K562 (cell line): ENCODE measurements around the gene FRMD4B. TPM values are rescaled to one million over a fixed set of nuclear protein-coding genes. Genes with fewer than 3 reads are reported as not detected.

Source experiments
- ATAC-seq: fragments of 200-7000 bp; cut with Tn5 transposase; 3 replicates; pipeline ENCODE4 v1.9.1; 2020; ENCODE audit warnings: moderate library complexity
- BruUV-seq: library from RNA; stranded (reverse); fragments of 400-500 nt; replicated peaks from 2 replicates; lab custom pipeline; 2021; lab: Mats Ljungman, UMichigan
- CTCF ChIA-PET: fragments of 300-600 bp; formaldehyde crosslinking; extraction: SDS; loops from one replicate; lab custom pipeline; 2021; ENCODE audit warnings: low intra/inter-chr PET ratio; lab: Yijun Ruan, JAX
- POLR2A ChIA-PET: fragments of 300-600, 350-650 bp; sonication (Branson Sonifier 250); formaldehyde crosslinking; extraction: SDS; loops from one replicate; lab custom pipeline; 2021; ENCODE audit warnings: antibody characterized with exemption, inconsistent platforms; lab: Yijun Ruan, JAX
- DNase-seq, 4 experiments: peaks; one replicate each; pipeline versions ENCODE4 v3.0.0 to v3.0.0-alpha.2; 2011 to 2018; ENCODE audit warnings: low spot score in 3 of 4, mixed read lengths in 3 of 4; ENCODE audit errors: extremely low read depth in 1 of 4
- FAIRE-seq: peaks from 2 replicates; lab custom pipeline; 2011; peaks lifted over from hg19 to GRCh38; lab: Jason Lieb, UNC
- H2AFZ ChIP-seq: 2 replicates; pipeline ENCODE4 v1.6.0; 2011; ENCODE audit warnings: low read depth, low read length, control low read depth, inconsistent platforms
- H3K27ac ChIP-seq: fragments of 200-600 bp; 3 replicates; pipeline ENCODE4 v1.8.0; 2011; ENCODE audit warnings: low read depth, mild to moderate bottlenecking, control low read depth, inconsistent platforms, low read length, moderate library complexity, mixed read lengths; ENCODE audit errors: extremely low read depth
- H3K27me3 ChIP-seq, 2 experiments: fragments of 300-600 bp in 1 of 2; 2 replicates in 1 of 2; 3 replicates in 1 of 2; pipeline versions ENCODE4 v1.6.0 to v1.8.0; 2011; ENCODE audit warnings: inconsistent platforms in 2 of 2, low read length in 2 of 2, mild to moderate bottlenecking in 1 of 2, mixed read lengths in 1 of 2, moderate library complexity in 1 of 2; ENCODE audit not compliant: control insufficient read depth in 2 of 2, insufficient read depth in 2 of 2
- H3K36me3 ChIP-seq: fragments of 300-600 bp; 3 replicates; pipeline ENCODE4 v1.8.0; 2011; ENCODE audit warnings: mild to moderate bottlenecking, low read length, inconsistent platforms; ENCODE audit not compliant: control insufficient read depth, insufficient read depth
- H3K4me1 ChIP-seq, 2 experiments: fragments of 200-600 bp in 1 of 2; replicated peaks in 1 of 2; 2 replicates in 1 of 2; 3 replicates in 1 of 2; pipeline versions ENCODE4 v1.5.1 to v1.8.0; 2011; ENCODE audit warnings: inconsistent platforms in 2 of 2, low read length in 2 of 2, mild to moderate bottlenecking in 1 of 2, mixed read lengths in 1 of 2, moderate library complexity in 1 of 2; ENCODE audit not compliant: control insufficient read depth in 2 of 2, insufficient read depth in 2 of 2
- H3K4me2 ChIP-seq: 2 replicates; pipeline ENCODE4 v1.6.1; 2011; ENCODE audit warnings: low read length, control low read depth, inconsistent platforms, mixed read lengths; ENCODE audit not compliant: insufficient read depth
- H3K4me3 ChIP-seq: fragments of 200-600 bp; sonication (generic), shearing (Covaris generic); 2 replicates; pipeline ENCODE4 v1.5.1; 2016; ENCODE audit warnings: control low read depth, inconsistent platforms
- H3K79me2 ChIP-seq: fragments of 200-600 bp; 3 replicates; pipeline ENCODE4 v1.8.0; 2011; ENCODE audit warnings: low read length, inconsistent platforms; ENCODE audit not compliant: control insufficient read depth, insufficient read depth
- H3K9ac ChIP-seq, 2 experiments: 2 replicates each; pipeline versions ENCODE4 v1.6.0 to v1.6.1; 2011; ENCODE audit warnings: low read depth in 2 of 2, low read length in 2 of 2, control low read depth in 1 of 2, inconsistent platforms in 1 of 2, mild to moderate bottlenecking in 1 of 2, mixed read lengths in 1 of 2; ENCODE audit not compliant: insufficient read depth in 1 of 2
- H3K9me1 ChIP-seq: one replicate; pipeline ENCODE4 v1.6.0; 2011; ENCODE audit warnings: inconsistent platforms, mild to moderate bottlenecking, low read length, moderate library complexity; ENCODE audit not compliant: control insufficient read depth, insufficient read depth
- H3K9me3 ChIP-seq: replicated peaks from 2 replicates; pipeline ENCODE4 v1.5.1; 2011; ENCODE audit warnings: low read depth, low read length, inconsistent platforms; ENCODE audit not compliant: control insufficient read depth, insufficient read depth
- H4K20me1 ChIP-seq: replicated peaks from 2 replicates; pipeline ENCODE4 v1.6.1; 2011; ENCODE audit warnings: low read length, inconsistent platforms, mixed read lengths; ENCODE audit not compliant: control insufficient read depth, insufficient read depth
- BDP1 ChIP-seq: IDR thresholded peaks from 3 replicates; pipeline ENCODE4 v1.6.1; 2011; ENCODE audit not compliant: insufficient read length, insufficient read depth
- E2F3 ChIP-seq: fragments of 250-450 bp; sonication (Bioruptor Pico); IDR thresholded peaks from 2 replicates; pipeline ENCODE4 v1.4.0; 2020; ENCODE audit warnings: mild to moderate bottlenecking
- ESRRA ChIP-seq: fragments of 450-650 bp; IDR thresholded peaks from 2 replicates; pipeline ENCODE4 v1.6.1; 2014; ENCODE audit warnings: low read depth, mild to moderate bottlenecking, moderate library complexity, borderline replicate concordance
- ESRRB ChIP-seq: fragments of 250-450 bp; sonication (Bioruptor Pico); IDR thresholded peaks from 2 replicates; pipeline ENCODE4 v1.5.0; 2020; ENCODE audit warnings: mild to moderate bottlenecking, moderate library complexity, borderline replicate concordance
- EZH2 ChIP-seq: IDR thresholded peaks from 2 replicates; pipeline ENCODE4 v1.6.1; 2012; ENCODE audit warnings: low read depth, mild to moderate bottlenecking, inconsistent platforms, low read length, borderline replicate concordance
- FOXK2 ChIP-seq, 2 experiments: fragments of 450-650 bp; IDR thresholded peaks in 1 of 2; conservative IDR thresholded peaks in 1 of 2; 2 replicates each; pipeline ENCODE4 v1.6.1; 2016; ENCODE audit warnings: low read depth in 2 of 2, mild to moderate bottlenecking in 1 of 2
- LEF1 ChIP-seq: fragments of 450-650 bp; IDR thresholded peaks from 2 replicates; pipeline ENCODE4 v1.6.1; 2016; ENCODE audit warnings: mild to moderate bottlenecking
- OTX1 ChIP-seq: fragments of 450-650 bp; formaldehyde crosslinking; IDR thresholded peaks from 2 replicates; pipeline ENCODE4 v1.4.0; 2022; ENCODE audit warnings: mild to moderate bottlenecking
- PCBP1 ChIP-seq: fragments of 200-400 bp; formaldehyde crosslinking; IDR thresholded peaks from 2 replicates; pipeline ENCODE4 v1.6.1; 2018; ENCODE audit warnings: mild to moderate bottlenecking, low read depth, low read length; ENCODE audit not compliant: poor library complexity, severe bottlenecking
- PPARD ChIP-seq: fragments of 250-450 bp; sonication (Bioruptor Pico); IDR thresholded peaks from 2 replicates; pipeline ENCODE4 v1.8.0; 2022; ENCODE audit warnings: inconsistent platforms, mild to moderate bottlenecking, moderate library complexity
- PTRF ChIP-seq: fragments of 450-650 bp; IDR thresholded peaks from 2 replicates; pipeline ENCODE4 v1.6.1; 2016; ENCODE audit warnings: mild to moderate bottlenecking, missing genetic modification characterization, missing compliant biosample characterization
- SRSF1 ChIP-seq: fragments of 200-400 bp; formaldehyde crosslinking; IDR thresholded peaks from 2 replicates; pipeline ENCODE4 v1.6.1; 2017; ENCODE audit warnings: mild to moderate bottlenecking, low read depth, low read length, moderate library complexity
- TRIM28 ChIP-seq: fragments of 450-650 bp; IDR thresholded peaks from 2 replicates; pipeline ENCODE4 v1.6.1; 2017
- ZNF134 ChIP-seq: fragments of 250-450 bp; sonication (Bioruptor Pico); conservative IDR thresholded peaks from 2 replicates; pipeline ENCODE4 v1.4.0; 2020
- WGBS: fragments of 100-300 bp; shearing (Covaris generic); methylation state at CpG from one replicate; pipeline ENCODE4 v1.1.6; 2016; ENCODE audit warnings: low coverage, mixed read lengths; ENCODE audit not compliant: insufficient coverage; ENCODE audit errors: missing lambda C conversion rate; 5-methylcytosine and 5-hydroxymethylcytosine counted together
- in situ Hi-C: fragments of 300-500 bp; cut with MboI; formaldehyde crosslinking; loops from 4 replicates; pipeline ENCODE4 v1.15.0; 2018; ENCODE audit warnings: inconsistent platforms, mixed read lengths
- intact Hi-C: fragments of 100-400 bp; cut with micrococcal nuclease; formaldehyde crosslinking; loops from 2 replicates; pipeline ENCODE4 v1.14.2; 2022
- polyA plus RNA-seq, 8 experiments: library from polyadenylated mRNA; depleted of rRNA in 4 of 8; stranded (reverse) in 5 of 8; unstranded in 3 of 8; fragments of >200 nt; fragmentation: Nextera tagmentation in 2 of 8; fragmentation: Illumina TruSeq in 1 of 8; extraction: Ambion mirVana in 2 of 8; extraction: Trizol in 1 of 8; gene quantifications; 2 replicates each; pipeline versions ENCODE4 v1.2.1 to v1.2.3, GENCODE V29; 2011 to 2014; ENCODE audit warnings: inconsistent platforms in 1 of 8, missing spikeins in 1 of 8
- total RNA-seq, 7 experiments: library from RNA; depleted of rRNA in 6 of 7; stranded (reverse); fragments of >200 nt in 6 of 7; fragmentation: Illumina TruSeq in 2 of 7; extraction: Trizol in 2 of 7; gene quantifications; 2 replicates each; pipeline versions ENCODE4 v1.2.1 to v1.2.3, GENCODE V29; 2011 to 2021; ENCODE audit warnings: low replicate concordance in 1 of 7
- TF ChIP-seq, protein P1 (sequence below): fragments of 250-450 bp; sonication (Bioruptor Pico); IDR thresholded peaks from 2 replicates; pipeline ENCODE4 v1.8.0; 2022; ENCODE audit warnings: moderate library complexity, mild to moderate bottlenecking, inconsistent platforms
- TF ChIP-seq, protein P2 (sequence below): fragments of 150-350 bp; conservative IDR thresholded peaks from 2 replicates; pipeline ENCODE4 v1.6.1; 2014; ENCODE audit warnings: low read length

Gene FRMD4B
- total and polyA plus RNA-seq, 9 of the 15 experiments (the other 6 are each of a cell fraction or from before 2014, with no cell fraction given): 0.03 to 0.09 (median 0.04) TPM; not detected in 3

DNA sequence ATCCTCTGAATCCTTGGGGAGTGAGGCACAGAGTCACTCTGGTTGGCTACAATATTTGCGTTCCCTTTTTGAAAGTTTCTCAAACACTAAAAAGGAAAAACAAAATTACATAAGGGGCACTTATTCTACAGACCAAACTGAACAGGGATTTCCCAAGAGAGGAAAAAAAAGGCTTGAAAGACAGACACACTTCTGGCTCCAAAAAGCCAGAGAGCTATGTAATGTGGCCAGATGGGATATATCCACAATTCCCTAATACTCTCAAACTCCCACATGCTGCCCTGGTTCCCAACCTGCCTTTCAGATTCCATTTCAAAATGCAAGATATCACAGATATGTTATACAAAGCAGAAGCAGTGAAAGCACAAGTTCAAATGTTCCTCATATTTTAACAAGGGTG is 1.6 kb downstream of the FRMD4B start:
- WGBS: 0% methylated on average over 1 of the region's 1 CpG
- no peak for FAIRE-seq
- no peak overlapping the region for H2AFZ ChIP-seq
- no peak overlapping the region for H3K4me2 ChIP-seq
- H3K9me1 ChIP-seq: no peaks in the 10 kb centered on the region
- no peak overlapping the region for H3K4me3 ChIP-seq
- peaks cover 0 to 8% of the 10 kb centered on the region in 2 experiments; a peak in 2 of 5 replicates for H3K4me1 ChIP-seq
- H3K9me3 ChIP-seq: no peaks in the 10 kb centered on the region
- no peak for DNase-seq
- in situ Hi-C loops: no loop called here
- CTCF ChIA-PET: no interaction called here
- no peaks in the 10 kb centered on the region for H3K79me2 ChIP-seq
- TF ChIP-seq FOXK2 (conservative IDR thresholded peaks at IDR 0.05 in 1 of 2, IDR thresholded peaks at IDR 0.05 in 1 of 2; ENCODE audit: low read depth in 2 of 2) (no peak), ESRRA (no peak), SRSF1 (no peak), EZH2 (no peak), PPARD (CRISPR knock-in tag) (no peak), TRIM28 (no peak), ZNF134 (CRISPR knock-in tag) (no peak), LEF1 (no peak), PCBP1 (no peak), BDP1 (no peak), OTX1 (CRISPR knock-in tag) (no peak), ESRRB (no peak), PTRF (tag) (no peak), E2F3 (CRISPR knock-in tag) (no peak)
- TF ChIP-seq, protein P1, sequence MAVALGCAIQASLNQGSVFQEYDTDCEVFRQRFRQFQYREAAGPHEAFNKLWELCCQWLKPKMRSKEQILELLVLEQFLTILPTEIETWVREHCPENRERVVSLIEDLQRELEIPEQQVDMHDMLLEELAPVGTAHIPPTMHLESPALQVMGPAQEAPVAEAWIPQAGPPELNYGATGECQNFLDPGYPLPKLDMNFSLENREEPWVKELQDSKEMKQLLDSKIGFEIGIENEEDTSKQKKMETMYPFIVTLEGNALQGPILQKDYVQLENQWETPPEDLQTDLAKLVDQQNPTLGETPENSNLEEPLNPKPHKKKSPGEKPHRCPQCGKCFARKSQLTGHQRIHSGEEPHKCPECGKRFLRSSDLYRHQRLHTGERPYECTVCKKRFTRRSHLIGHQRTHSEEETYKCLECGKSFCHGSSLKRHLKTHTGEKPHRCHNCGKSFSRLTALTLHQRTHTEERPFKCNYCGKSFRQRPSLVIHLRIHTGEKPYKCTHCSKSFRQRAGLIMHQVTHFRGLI: no peak
- TF ChIP-seq, protein P2, sequence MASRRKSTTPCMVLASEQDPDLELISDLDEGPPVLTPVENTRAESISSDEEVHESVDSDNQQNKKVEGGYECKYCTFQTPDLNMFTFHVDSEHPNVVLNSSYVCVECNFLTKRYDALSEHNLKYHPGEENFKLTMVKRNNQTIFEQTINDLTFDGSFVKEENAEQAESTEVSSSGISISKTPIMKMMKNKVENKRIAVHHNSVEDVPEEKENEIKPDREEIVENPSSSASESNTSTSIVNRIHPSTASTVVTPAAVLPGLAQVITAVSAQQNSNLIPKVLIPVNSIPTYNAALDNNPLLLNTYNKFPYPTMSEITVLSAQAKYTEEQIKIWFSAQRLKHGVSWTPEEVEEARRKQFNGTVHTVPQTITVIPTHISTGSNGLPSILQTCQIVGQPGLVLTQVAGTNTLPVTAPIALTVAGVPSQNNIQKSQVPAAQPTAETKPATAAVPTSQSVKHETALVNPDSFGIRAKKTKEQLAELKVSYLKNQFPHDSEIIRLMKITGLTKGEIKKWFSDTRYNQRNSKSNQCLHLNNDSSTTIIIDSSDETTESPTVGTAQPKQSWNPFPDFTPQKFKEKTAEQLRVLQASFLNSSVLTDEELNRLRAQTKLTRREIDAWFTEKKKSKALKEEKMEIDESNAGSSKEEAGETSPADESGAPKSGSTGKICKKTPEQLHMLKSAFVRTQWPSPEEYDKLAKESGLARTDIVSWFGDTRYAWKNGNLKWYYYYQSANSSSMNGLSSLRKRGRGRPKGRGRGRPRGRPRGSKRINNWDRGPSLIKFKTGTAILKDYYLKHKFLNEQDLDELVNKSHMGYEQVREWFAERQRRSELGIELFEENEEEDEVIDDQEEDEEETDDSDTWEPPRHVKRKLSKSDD: no peak
- TF ChIP-seq, all 486 proteins: peak for 0
- intact Hi-C loops: no loop called here
- H3K9ac ChIP-seq: no peak overlapping the region
- no peak for ATAC-seq
- H3K27ac ChIP-seq: no peak overlapping the region
- no TSS peak for BruUV-seq
- H3K36me3 ChIP-seq: no peaks in the 10 kb centered on the region
- H4K20me1 ChIP-seq: no peaks in the 10 kb centered on the region; the same call in 1 of the 2 replicates
- peaks cover 0 to 17% of the 10 kb centered on the region in 2 experiments; a peak in 2 of 5 replicates for H3K27me3 ChIP-seq
- POLR2A ChIA-PET: no interaction called here
